Suprapubic skin (tissue), 3 donors: ENCODE results near the gene TPSB2.

Source experiments
- POLR2AphosphoS5 ChIP-seq, 3 donors: sonication (generic); formaldehyde crosslinking; IDR thresholded peaks; one replicate each; pipeline ENCODE4 v1.6.1; 2017; ENCODE audit warnings: antibody characterized with exemption in 3 of 3
- TF ChIP-seq, protein P1 (sequence below), 2 donors: fragments of 200-600 bp in 1 of 2; fragments of 450-650 bp in 1 of 2; sonication (generic) in 1 of 2; IDR thresholded peaks; one replicate each; pipeline ENCODE4 v1.5.1; 2016 to 2019; ENCODE audit warnings: antibody characterized with exemption in 2 of 2, mild to moderate bottlenecking in 1 of 2, moderate library complexity in 1 of 2

DNA sequence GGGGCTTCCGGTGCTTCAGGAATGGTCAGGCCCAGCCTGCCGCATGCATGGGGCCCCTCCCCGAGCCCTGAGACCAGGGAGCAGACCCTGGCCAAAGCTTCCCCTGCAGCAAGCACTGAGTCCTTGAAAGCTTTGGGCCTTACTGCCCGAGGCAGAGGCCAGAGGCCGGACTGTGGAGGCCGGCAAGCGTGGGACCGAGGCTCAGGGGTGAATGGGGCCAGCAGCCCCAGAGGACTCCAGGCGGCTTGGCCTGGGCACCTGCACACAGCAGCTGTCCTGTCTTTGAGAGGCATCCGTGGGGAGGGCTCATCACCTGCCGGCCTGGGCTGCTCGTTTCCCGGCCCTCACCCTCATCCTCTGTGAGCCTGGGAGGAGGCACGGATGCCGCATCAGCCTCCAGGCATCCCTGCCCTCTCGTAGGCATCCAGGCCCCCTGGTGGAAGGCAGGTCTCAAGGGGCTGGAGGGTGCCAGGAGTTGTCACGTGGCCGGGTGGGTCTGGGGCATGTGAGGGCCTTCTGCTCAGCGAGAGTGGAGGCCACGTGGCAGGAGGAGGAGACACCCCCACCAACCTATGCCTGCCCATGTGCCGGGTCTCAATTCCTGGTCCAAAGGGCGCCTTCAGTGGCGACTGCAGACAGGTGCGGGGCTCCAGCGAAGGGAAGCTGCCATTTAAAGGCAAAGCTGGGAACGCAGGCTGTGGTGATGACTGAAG is 45.7 kb downstream of the TPSB2 start:
- TF ChIP-seq, protein P1, sequence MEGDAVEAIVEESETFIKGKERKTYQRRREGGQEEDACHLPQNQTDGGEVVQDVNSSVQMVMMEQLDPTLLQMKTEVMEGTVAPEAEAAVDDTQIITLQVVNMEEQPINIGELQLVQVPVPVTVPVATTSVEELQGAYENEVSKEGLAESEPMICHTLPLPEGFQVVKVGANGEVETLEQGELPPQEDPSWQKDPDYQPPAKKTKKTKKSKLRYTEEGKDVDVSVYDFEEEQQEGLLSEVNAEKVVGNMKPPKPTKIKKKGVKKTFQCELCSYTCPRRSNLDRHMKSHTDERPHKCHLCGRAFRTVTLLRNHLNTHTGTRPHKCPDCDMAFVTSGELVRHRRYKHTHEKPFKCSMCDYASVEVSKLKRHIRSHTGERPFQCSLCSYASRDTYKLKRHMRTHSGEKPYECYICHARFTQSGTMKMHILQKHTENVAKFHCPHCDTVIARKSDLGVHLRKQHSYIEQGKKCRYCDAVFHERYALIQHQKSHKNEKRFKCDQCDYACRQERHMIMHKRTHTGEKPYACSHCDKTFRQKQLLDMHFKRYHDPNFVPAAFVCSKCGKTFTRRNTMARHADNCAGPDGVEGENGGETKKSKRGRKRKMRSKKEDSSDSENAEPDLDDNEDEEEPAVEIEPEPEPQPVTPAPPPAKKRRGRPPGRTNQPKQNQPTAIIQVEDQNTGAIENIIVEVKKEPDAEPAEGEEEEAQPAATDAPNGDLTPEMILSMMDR (IDR thresholded peaks at IDR 0.05) = no peak
- TF ChIP-seq POLR2AphosphoS5 (IDR thresholded peaks at IDR 0.05) = no peak
